Central memory CD8-positive, alpha-beta T cell (primary cell): Measurements from ENCODE around the gene CD99.
"Not testable (repeated sequence)": the region's sequence is repeated elsewhere in the genome, so short reads cannot be mapped to it uniquely, and the experiment has no call there.

Experiments used
- ATAC-seq: fragments of 150-1000 bp; cut with Tn5 transposase; replicated peaks from 2 replicates; pipeline ENCODE4 v1.10.0; 2022; ENCODE audit warnings: mild to moderate bottlenecking, moderate FRiP score, moderate number of reproducible peaks; ENCODE audit not compliant: poor library complexity, severe bottlenecking; ENCODE audit errors: extremely low read depth
- DNase-seq, 2 donors: peaks; one replicate each; pipeline ENCODE4 v3.0.0; 2021; ENCODE audit warnings: low spot score in 2 of 2
- H3K27ac Mint-ChIP-seq: one replicate; pipeline ENCODE4 v1.8.0; 2022; ENCODE audit warnings: low read depth, mild to moderate bottlenecking, moderate library complexity, mixed read lengths
- H3K27me3 Mint-ChIP-seq: one replicate; pipeline ENCODE4 v1.8.0; 2022; ENCODE audit warnings: mixed read lengths
- H3K36me3 Mint-ChIP-seq: one replicate; pipeline ENCODE4 v1.8.0; 2022; ENCODE audit warnings: mild to moderate bottlenecking, moderate library complexity, mixed read lengths; ENCODE audit not compliant: insufficient read depth
- H3K4me1 Mint-ChIP-seq: one replicate; pipeline ENCODE4 v1.8.0; 2022; ENCODE audit warnings: mixed read lengths
- H3K4me3 Mint-ChIP-seq: one replicate; pipeline ENCODE4 v1.8.0; 2022; ENCODE audit warnings: mild to moderate bottlenecking, moderate library complexity, mixed read lengths
- H3K9me3 Mint-ChIP-seq: one replicate; pipeline ENCODE4 v1.8.0; 2022; ENCODE audit warnings: mixed read lengths

The CD99 gene

DNA sequence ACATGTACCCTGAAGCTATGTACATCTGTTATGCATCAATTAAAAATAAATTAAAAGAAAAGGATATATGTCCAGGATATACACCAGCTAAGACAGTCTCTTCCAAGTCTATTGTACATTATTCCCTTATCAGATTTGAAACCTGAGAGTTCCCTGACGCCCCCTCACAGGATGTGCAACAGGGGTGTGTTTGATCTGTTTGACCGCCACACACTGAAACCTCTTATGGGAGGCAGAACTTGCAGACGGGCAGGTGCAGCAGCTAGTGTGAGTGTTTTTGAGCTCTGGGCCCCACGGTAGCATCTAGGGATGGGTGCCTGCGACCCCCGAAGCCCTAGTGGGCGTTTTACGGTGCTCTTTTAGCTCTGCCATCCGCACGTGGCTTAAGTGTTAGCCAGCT, 65.5 kb downstream of the CD99 start:
- H3K4me3 Mint-ChIP-seq: no peak overlapping the region
- no peak for DNase-seq

DNA sequence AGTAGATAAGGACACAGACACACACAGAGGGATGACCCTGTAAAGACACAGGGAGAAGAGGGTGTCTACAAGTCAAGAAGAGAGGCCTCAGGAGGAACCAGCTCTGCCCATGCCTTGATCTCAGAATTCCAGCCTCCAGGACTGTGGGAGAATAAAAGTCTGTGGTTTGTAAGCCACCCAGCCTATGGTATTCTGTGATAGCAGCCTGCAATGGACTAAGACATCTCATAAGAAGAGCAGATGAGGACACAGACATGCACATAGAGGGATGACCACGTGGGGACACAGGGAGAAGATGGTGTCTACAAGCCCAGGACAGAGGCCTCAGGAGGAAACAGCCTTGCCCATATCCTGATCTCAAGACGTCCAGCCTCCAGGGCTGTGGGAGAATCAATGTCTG, 70.2 kb downstream of the CD99 start:
- Mint-ChIP-seq H3K9me3 (no peaks in the 10 kb centered on the region), H3K4me3 (no peak overlapping the region), H3K27ac (no peak overlapping the region), H3K36me3 (no peaks in the 10 kb centered on the region), H3K27me3 (peaks cover 58% of the 10 kb centered on the region), H3K4me1 (no peaks in the 10 kb centered on the region)
- DNase-seq: no peak
- ATAC-seq: no peak

More for the DNA sequence above, 65.5 kb downstream of the CD99 start:
- Mint-ChIP-seq H3K27me3 (peaks cover 47% of the 10 kb centered on the region), H3K9me3 (no peaks in the 10 kb centered on the region), H3K4me1 (no peaks in the 10 kb centered on the region), H3K27ac (no peak overlapping the region), H3K36me3 (no peaks in the 10 kb centered on the region)
- ATAC-seq: no peak

DNA sequence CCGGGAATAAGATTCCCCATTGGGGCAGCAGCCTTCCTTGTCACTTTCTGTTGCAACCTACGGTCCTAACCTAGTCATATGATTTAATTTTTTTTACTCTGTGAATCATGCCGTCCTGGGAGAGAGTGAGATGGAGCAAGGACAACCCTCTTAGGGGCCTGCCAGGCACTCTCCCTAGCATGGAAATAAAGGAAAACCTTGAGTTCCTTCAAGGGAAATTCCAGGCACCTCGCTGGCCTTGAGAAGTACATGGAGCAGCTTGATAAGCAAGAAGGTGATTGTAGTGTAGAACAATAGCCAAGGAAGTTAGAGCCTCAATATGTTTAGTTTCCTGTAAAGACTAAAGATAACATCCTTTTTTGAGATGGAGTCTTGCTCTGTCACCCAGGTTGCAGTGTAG, 71.6 kb downstream of the CD99 start:
- not testable (repeated sequence) for H3K9me3 Mint-ChIP-seq, DNase-seq, ATAC-seq, H3K4me3 Mint-ChIP-seq, H3K36me3 Mint-ChIP-seq, H3K4me1 Mint-ChIP-seq, H3K27ac Mint-ChIP-seq
- H3K27me3 Mint-ChIP-seq: peaks cover 56% of the 10 kb centered on the region

DNA sequence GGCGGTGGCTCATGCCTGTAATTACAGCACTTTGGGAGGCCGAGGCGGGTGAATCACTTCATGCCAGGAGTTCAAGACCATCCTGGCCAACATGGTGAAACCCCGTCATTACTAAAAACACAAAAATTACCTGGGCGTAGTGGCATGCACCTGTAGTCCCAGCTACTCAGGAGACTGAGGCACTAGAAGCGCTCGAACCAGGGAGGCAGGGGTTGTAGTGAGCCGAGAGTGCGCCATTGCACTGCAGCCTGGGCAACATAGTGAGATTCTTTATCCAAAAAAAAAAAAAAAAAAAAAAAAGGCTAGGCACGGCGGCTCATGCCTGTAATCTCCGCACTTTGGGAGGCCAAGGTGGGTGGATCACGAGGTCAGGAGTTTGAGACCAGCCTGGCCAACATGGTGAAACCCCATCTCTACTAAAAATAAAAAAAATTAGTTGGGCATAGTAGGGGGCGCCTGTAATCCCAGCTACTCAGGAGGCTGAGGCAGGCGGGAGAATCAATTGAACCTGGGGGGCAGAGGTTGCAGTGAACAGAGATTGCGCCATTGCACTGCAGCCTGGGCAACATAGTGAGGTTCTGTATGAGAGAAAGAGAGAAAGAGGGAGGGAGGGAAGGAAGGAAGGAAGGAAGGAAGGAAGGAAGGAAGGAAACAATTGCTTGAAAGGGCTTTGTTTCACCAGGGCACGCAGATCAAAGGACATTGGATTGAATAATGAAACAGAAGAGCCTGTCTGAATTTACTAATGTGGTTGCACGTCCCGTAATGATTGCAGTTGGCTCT, 73.9 kb downstream of the CD99 start:
- not testable (repeated sequence) for H3K4me1 Mint-ChIP-seq, DNase-seq, H3K36me3 Mint-ChIP-seq, H3K9me3 Mint-ChIP-seq, H3K4me3 Mint-ChIP-seq, H3K27ac Mint-ChIP-seq, ATAC-seq
- H3K27me3 Mint-ChIP-seq: peaks cover 57% of the 10 kb centered on the region

DNA sequence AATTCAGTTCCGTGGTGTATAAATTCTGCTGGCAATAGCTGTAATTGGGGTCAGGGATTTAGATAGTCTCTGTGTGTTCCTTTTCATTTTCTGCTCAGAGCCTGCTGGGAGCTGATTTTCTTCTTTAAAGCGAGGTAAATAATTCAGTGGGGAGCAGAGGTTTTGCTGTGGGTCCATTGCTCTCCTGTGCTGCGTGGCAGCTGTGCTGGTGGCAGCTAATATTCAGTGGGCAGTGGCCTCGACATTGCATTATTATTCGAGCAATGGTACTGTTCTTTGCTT, 74.4 kb downstream of the CD99 start:
- H3K4me1 Mint-ChIP-seq: no peaks in the 10 kb centered on the region
- no peak overlapping the region for H3K27ac Mint-ChIP-seq
- H3K36me3 Mint-ChIP-seq: no peaks in the 10 kb centered on the region
- peaks cover 58% of the 10 kb centered on the region for H3K27me3 Mint-ChIP-seq
- ATAC-seq (no peak), DNase-seq (no peak)
- H3K4me3 Mint-ChIP-seq: no peak overlapping the region
- no peaks in the 10 kb centered on the region for H3K9me3 Mint-ChIP-seq

DNA sequence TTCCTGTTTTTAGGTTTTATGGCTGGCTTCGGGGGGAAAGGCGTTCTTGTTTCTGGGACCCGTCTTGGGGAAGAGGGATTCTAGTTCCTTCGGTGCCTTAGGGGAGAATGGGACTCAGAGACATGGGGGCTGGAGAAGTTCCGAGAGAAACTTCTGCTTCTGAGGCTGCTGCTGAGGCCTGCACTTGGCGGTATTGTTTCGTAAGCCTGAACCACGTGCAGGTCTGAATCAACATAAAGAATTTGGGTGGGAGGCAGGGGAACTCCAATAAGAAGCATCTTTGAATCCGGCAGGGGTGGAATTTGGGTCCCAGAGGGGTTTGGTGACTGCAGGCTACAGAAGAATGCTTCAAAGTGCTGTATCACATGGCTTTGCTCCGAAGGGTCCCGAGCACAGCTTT, 75.8 kb downstream of the CD99 start:
- no peak for DNase-seq
- Mint-ChIP-seq H3K4me1 (no peaks in the 10 kb centered on the region), H3K36me3 (no peaks in the 10 kb centered on the region), H3K9me3 (no peaks in the 10 kb centered on the region), H3K27ac (no peak overlapping the region), H3K4me3 (no peak overlapping the region), H3K27me3 (peaks cover 61% of the 10 kb centered on the region)
- ATAC-seq: no peak

DNA sequence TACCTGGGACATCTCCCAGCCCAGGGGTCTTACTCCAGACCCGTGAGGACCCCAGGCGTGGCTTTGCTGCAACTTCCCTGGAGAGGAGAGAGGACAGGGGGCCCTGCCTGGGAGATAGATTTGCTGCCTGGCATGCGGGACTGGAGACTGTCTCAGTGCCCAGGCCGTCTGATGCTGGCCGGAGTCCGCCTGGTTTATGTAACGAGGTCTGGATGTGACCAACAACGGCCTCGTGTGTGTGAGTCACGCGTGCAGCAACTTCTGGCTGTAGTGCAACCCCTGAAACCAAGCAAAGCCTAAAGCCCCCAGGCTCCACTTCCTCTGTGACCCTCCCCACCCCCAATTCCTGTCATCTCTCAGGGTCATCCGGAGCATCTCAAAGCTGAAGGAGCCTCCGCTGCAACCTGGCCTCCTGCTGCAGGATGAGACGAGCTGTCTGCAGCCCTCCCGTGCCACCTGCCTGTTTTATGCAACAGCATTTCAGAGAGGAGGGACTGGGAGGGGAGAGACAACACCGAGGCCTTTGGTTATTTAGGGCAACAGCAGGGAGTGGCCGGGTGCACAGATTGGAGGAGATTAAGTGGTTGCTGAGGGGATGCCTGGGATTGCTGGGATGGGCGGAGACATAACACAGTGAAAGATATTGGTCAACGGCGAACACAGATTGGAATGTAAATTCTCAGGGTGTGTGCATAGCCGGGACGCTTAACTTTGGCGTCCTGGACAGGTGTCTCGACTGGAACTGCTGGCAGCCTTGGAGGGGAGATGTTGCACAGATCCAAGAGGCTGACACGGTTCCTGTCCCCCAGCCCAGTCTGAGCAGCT, 76.7 kb downstream of the CD99 start:
- DNase-seq (no peak), ATAC-seq (no peak)
- Mint-ChIP-seq H3K36me3 (no peaks in the 10 kb centered on the region), H3K4me1 (no peaks in the 10 kb centered on the region), H3K27me3 (peaks cover 63% of the 10 kb centered on the region), H3K9me3 (no peaks in the 10 kb centered on the region), H3K27ac (no peak overlapping the region), H3K4me3 (no peak overlapping the region)

DNA sequence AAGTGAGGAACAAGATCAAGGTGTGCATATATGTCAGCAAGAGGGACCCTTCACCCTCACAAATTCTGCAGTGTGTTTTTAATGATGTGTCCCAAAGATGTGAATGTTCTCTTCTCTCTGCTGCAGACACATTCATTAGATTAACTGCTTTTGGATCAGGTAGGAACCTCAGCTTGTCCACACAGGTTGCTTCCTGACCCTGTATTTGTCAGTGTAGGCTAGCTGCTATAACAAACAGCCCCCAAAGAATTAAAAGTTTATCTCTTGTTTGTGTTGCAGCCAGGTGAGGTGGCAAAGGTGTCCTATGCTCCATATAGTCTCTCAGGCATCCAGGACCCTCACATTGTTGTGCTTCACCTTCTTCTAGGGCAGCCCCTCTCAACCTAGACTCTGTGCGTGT, 78.5 kb downstream of the CD99 start:
- Mint-ChIP-seq H3K4me1 (no peaks in the 10 kb centered on the region), H3K27me3 (peaks cover 81% of the 10 kb centered on the region), H3K27ac (no peak overlapping the region), H3K36me3 (no peaks in the 10 kb centered on the region), H3K4me3 (no peak overlapping the region), H3K9me3 (peaks cover 1% of the 10 kb centered on the region)
- ATAC-seq: no peak
- no peak for DNase-seq

DNA sequence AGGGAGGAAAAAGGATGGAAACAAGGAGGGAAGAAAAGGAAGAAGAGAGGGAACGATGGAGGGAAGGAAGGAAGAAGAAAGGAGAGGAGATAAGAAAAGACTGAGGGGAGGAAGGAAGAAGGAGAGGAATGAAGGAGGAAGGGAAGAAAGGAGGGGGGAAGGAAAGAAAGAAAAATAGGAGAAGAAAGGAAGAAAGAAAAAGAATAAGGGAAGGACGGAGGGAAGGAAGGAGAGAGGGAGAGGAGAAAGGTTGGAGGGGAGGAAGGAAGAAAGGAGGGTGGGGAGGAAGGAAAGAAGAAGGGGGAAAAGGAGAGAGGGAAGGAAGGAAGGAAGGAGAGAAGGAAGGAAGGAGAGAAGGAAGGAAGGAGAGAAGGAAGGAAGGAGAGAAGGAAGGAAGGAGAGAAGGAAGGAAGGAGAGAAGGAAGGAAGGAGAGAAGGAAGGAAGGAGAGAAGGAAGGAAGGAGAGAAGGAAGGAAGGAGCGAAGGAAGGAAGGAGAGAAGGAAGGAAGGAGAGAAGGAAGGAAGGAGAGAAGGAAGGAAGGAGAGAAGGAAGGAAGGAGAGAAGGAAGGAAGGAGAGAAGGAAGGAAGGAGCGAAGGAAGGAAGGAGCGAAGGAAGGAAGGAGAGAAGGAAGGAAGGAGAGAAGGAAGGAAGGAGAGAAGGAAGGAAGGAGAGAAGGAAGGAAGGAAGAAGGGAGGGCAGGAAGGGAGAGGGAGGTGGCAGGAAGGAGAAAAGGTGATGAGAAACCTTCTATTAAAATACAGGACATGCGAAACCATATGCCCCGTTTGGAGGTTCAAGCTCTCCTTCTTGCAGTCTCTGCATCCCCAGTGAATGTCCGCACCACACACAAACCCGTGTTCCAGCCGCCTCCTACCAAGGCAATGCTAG, 82.3 kb downstream of the CD99 start:
- peaks cover 87% of the 10 kb centered on the region for H3K27me3 Mint-ChIP-seq
- DNase-seq, H3K4me3 Mint-ChIP-seq, H3K9me3 Mint-ChIP-seq, H3K36me3 Mint-ChIP-seq, H3K27ac Mint-ChIP-seq, ATAC-seq, H3K4me1 Mint-ChIP-seq: not testable (repeated sequence)

DNA sequence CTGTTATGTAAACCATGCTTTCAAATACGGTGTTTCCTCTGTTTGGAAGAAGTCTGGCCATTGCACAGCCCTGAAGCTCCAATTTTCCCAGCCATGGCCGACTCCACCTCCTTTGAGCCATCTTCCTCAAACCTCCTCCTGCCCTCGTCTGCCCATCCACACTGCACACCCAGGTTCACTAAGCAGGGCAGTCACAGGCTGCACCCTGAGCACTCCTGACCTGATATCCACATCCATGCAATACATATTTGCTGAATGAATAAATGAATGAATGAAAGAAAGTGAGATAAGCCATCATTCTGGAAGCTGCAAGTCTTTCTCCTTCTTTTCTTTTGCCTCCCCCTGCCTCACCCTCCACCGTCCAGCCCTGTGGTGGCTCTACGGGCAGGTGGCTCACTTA, 83.0 kb downstream of the CD99 start:
- Mint-ChIP-seq H3K4me1 (no peaks in the 10 kb centered on the region), H3K27ac (no peak overlapping the region), H3K27me3 (peaks cover 86% of the 10 kb centered on the region), H3K36me3 (no peaks in the 10 kb centered on the region), H3K9me3 (peaks cover 8% of the 10 kb centered on the region), H3K4me3 (no peak overlapping the region)
- DNase-seq (no peak), ATAC-seq (no peak)

DNA sequence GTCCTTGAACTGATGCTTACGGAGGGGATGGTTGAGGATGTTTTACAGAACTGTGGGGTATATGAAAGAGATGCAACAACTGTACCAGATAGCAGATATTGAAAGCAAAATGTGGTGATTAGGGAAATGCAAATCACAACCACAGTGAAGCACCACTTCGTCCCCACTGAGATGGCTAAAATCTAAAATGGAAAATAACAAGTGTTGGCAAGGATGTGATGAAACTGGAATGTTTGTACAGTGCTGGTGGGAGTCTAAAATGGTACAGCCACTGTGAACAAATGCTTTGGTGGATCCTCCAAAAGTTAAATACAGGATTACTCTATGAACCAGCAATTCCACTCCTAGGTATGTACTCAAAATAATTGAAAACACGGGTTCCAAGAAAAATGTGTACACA, 83.7 kb downstream of the CD99 start:
- Mint-ChIP-seq H3K4me1 (no peaks in the 10 kb centered on the region), H3K27me3 (peaks cover 81% of the 10 kb centered on the region), H3K4me3 (no peak overlapping the region), H3K27ac (no peak overlapping the region), H3K36me3 (no peaks in the 10 kb centered on the region), H3K9me3 (peaks cover 8% of the 10 kb centered on the region)
- no peak for ATAC-seq
- DNase-seq: no peak

DNA sequence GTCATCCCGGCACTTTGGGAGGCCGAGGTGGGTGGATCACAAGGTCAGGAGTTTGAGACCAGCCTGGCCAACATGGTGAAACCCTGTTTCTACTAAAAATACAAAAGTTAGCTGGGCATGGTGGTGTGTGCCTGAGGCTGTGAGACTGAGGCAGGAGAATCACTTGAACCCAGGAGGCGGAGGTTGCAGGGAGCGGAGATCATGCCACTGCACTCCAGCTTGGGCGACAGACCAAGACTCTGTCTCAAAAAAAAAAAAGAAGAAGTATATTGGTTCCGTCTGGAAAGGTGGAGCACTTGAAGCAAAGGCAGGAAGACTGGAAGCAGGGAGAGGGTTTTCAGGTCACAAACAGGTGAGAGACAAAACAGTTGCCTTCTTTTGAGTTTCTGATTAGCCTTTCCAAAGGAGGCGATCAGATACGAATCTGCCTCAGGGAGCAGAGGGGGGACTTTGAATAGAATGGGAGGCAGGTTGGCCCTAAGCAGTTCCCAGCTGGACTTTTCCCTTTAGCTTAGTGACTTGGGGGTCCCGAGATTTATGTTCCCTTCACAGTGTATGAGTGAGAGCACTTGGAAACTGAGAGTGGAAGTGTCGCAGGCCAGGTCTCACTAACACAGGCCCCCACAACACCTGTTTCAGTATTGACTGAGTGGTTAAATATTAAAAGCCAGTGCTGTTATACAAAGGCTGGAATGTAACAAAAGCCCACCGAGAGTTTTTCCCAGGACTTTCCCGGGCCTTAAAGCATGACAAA, 89.6 kb downstream of the CD99 start:
- H3K27ac Mint-ChIP-seq, H3K4me1 Mint-ChIP-seq, H3K9me3 Mint-ChIP-seq: not testable (repeated sequence)

More for the DNA sequence above, 89.6 kb downstream of the CD99 start:
- not testable (repeated sequence) for H3K36me3 Mint-ChIP-seq, ATAC-seq, H3K4me3 Mint-ChIP-seq, DNase-seq
- peaks cover 38% of the 10 kb centered on the region for H3K27me3 Mint-ChIP-seq
